Breast epithelium (tissue), 4 donors: ENCODE results near the gene FHOD3. TPM values are rescaled to one million over a fixed set of nuclear protein-coding genes. Genes with fewer than 3 reads are reported as not detected.
"Not testable (repeated sequence)": the region's sequence is repeated elsewhere in the genome, so short reads cannot be mapped to it uniquely, and the experiment has no call there.

Source experiments
- DNase-seq, 2 donors: peaks; one replicate each; pipeline ENCODE4 v3.0.0-alpha.2; 2019; ENCODE audit warnings: low spot score in 2 of 2
- H3K27ac ChIP-seq, 2 donors: fragments of 200-600 bp; sonication (generic) in 1 of 2; one replicate each; pipeline ENCODE4 v1.5.1; 2016 to 2019; ENCODE audit warnings: mild to moderate bottlenecking in 1 of 2
- H3K27me3 ChIP-seq, 2 donors: fragments of 200-600 bp; sonication (generic) in 1 of 2; one replicate each; pipeline versions ENCODE4 v1.5.1 to v1.6.0; 2017 to 2019; ENCODE audit warnings: control low read depth in 1 of 2, mild to moderate bottlenecking in 1 of 2
- H3K36me3 ChIP-seq: fragments of 200-600 bp; one replicate; pipeline ENCODE4 v1.5.1; 2019
- H3K4me1 ChIP-seq, 2 donors: fragments of 200-600 bp; sonication (generic); one replicate each; pipeline ENCODE4 v1.5.1; 2016 to 2019; ENCODE audit warnings: control low read depth in 1 of 2
- H3K4me3 ChIP-seq, 3 donors: fragments of 200-600 bp; sonication (generic); 1 replicate in 2 of 3; 2 replicates in 1 of 3; pipeline ENCODE4 v1.5.1; 2016 to 2019; ENCODE audit warnings: mild to moderate bottlenecking in 3 of 3, moderate library complexity in 2 of 3
- H3K9me3 ChIP-seq, 2 donors: fragments of 200-600 bp; sonication (generic) in 1 of 2; one replicate each; pipeline ENCODE4 v1.5.1; 2016 to 2019; ENCODE audit warnings: control low read depth in 1 of 2
- CTCF ChIP-seq, 3 donors: fragments of 450-650 bp; IDR thresholded peaks; one replicate each; pipeline ENCODE4 v1.5.1; 2016 to 2017; ENCODE audit warnings: antibody characterized with exemption in 3 of 3, mild to moderate bottlenecking in 3 of 3, moderate library complexity in 3 of 3
- POLR2A ChIP-seq: fragments of 450-650 bp; IDR thresholded peaks from one replicate; pipeline ENCODE4 v1.6.1; 2016; ENCODE audit warnings: antibody characterized with exemption, mild to moderate bottlenecking, moderate library complexity
- POLR2AphosphoS5 ChIP-seq, 3 donors: sonication (generic); formaldehyde crosslinking; IDR thresholded peaks; one replicate each; pipeline ENCODE4 v1.6.1; 2017; ENCODE audit warnings: antibody characterized with exemption in 3 of 3
- intact Hi-C: fragments of 100-400 bp; cut with DNase I; formaldehyde crosslinking; loops from one replicate; pipeline ENCODE4 v1.15.1; 2023; ENCODE audit warnings: low total_unique reads
- total RNA-seq, 3 donors: library from RNA; depleted of rRNA; stranded (reverse); fragments of >200 nt; gene quantifications; one replicate each; pipeline ENCODE4 v1.1.0, GENCODE V29; 2016

The FHOD3 gene
- total RNA-seq, 3 donors from 2014 or later: 1.9 to 13.1 (median 13.0) TPM

DNA sequence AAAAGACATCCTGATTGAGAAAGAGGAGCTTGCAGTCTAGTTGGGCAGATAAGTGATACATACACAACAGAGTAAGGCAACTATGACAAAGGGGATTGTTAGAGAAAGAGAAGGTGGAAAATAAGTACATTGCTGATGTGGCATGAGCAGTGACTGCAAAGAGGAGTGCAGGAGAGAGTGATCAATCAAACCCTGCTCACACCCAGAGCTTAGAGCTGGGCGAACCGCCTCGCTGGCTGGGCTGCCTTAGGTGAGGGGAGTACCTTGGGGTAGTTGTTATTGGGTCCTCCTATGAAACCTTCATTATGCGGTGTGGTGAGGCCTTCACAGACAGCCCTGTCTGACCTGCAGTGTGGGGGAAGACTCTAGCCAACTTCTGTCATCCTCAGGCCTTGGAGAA, 161.7 kb downstream of the FHOD3 start:
- DNase-seq: no peak
- H3K27ac ChIP-seq: no peak overlapping the region
- no peaks in the 10 kb centered on the region for H3K9me3 ChIP-seq
- H3K4me3 ChIP-seq: no peak overlapping the region
- TF ChIP-seq CTCF (IDR thresholded peaks at IDR 0.05) (no peak), POLR2AphosphoS5 (IDR thresholded peaks at IDR 0.05) (no peak), POLR2A (no peak)
- no peaks in the 10 kb centered on the region for H3K36me3 ChIP-seq
- H3K27me3 ChIP-seq: no peaks in the 10 kb centered on the region
- H3K4me1 ChIP-seq: no peaks in the 10 kb centered on the region
- intact Hi-C loops: no loop called here

- H3K27ac ChIP-seq: no peak overlapping the region
- intact Hi-C loops: no loop called here
- DNase-seq: no peak
- no peaks in the 10 kb centered on the region for H3K36me3 ChIP-seq
- H3K4me1 ChIP-seq: no peaks in the 10 kb centered on the region
- TF ChIP-seq POLR2A: no peak
- TF ChIP-seq CTCF (IDR thresholded peaks at IDR 0.05): no peak
- TF ChIP-seq POLR2AphosphoS5 (IDR thresholded peaks at IDR 0.05): no peak
- no peak overlapping the region for H3K4me3 ChIP-seq
- H3K9me3 ChIP-seq: no peaks in the 10 kb centered on the region
- no peaks in the 10 kb centered on the region for H3K27me3 ChIP-seq
Measured at GRCh38 chr18:36459786-36460185, 162.3 kb downstream of the FHOD3 start.

DNA sequence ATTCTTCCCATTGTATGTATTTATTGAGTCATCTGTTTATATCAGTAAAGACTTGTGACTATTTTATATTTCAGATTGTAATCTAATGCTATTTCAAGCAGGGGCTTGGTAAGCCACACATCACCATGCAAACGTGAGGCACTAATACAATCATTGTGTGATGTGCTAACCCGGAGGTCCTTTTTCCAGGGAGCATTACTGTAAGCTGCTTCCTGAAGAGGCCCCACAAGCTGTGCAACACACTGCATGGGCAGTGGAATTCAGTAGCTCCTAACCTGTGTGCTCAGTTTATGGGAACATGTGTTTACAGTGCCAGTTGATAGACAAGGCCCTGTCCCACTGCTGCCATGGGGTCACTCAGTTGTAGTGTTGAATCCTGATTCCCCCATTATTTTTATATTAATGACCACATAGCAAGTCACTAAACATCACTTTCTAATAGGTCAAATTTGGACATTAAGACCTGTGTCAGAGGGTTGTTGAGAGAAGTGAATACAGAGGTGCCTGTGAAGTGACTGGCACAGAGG, 162.9 kb downstream of the FHOD3 start:
- no peak for TF ChIP-seq POLR2A
- no peak for TF ChIP-seq CTCF (IDR thresholded peaks at IDR 0.05)
- TF ChIP-seq POLR2AphosphoS5 (IDR thresholded peaks at IDR 0.05): no peak
- Histone ChIP-seq H3K4me3 (no peak overlapping the region), H3K27ac (no peak overlapping the region), H3K4me1 (no peaks in the 10 kb centered on the region), H3K27me3 (no peaks in the 10 kb centered on the region), H3K36me3 (no peaks in the 10 kb centered on the region), H3K9me3 (no peaks in the 10 kb centered on the region)
- no peak for DNase-seq
- intact Hi-C loops: no loop called here

- no peaks in the 10 kb centered on the region for H3K36me3 ChIP-seq
- H3K27me3 ChIP-seq: no peaks in the 10 kb centered on the region
- DNase-seq: no peak
- no peak for TF ChIP-seq POLR2A
- no peak for TF ChIP-seq POLR2AphosphoS5 (IDR thresholded peaks at IDR 0.05)
- no peak for TF ChIP-seq CTCF (IDR thresholded peaks at IDR 0.05)
- H3K4me1 ChIP-seq: no peaks in the 10 kb centered on the region
- H3K27ac ChIP-seq: no peak overlapping the region
- no peaks in the 10 kb centered on the region for H3K9me3 ChIP-seq
- intact Hi-C loops: no loop called here
- no peak overlapping the region for H3K4me3 ChIP-seq
Measured at GRCh38 chr18:36460854-36461253, 163.3 kb downstream of the FHOD3 start.

- H3K27ac ChIP-seq: no peak overlapping the region
- no peaks in the 10 kb centered on the region for H3K4me1 ChIP-seq
- H3K4me3 ChIP-seq: no peak overlapping the region
- H3K9me3 ChIP-seq: no peaks in the 10 kb centered on the region
- DNase-seq: no peak
- H3K36me3 ChIP-seq: no peaks in the 10 kb centered on the region
- no peak for TF ChIP-seq POLR2AphosphoS5 (IDR thresholded peaks at IDR 0.05)
- no peak for TF ChIP-seq CTCF (IDR thresholded peaks at IDR 0.05)
- TF ChIP-seq POLR2A: no peak
- intact Hi-C loops: no loop called here
- H3K27me3 ChIP-seq: no peaks in the 10 kb centered on the region
Measured at GRCh38 chr18:36461551-36461987, 164.1 kb downstream of the FHOD3 start.

DNA sequence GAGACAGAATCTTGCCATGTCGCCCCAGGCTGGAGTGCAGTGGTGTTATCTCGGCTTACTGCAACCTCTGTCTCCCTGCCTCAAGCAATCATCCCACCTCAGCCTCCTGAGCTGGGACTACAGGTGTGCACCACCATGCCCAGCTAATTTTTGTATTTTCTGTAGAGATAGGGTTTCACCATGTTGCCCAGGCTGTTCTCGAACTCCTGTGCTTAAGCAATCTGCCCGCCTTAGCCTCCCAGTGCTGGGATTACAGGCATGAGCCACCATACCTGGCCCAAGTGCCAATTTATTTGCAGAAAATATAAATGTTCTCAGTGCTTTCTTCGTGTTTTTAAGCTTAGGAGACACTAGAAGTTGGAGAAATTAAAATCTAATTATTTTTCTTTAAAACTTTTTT, 166.0 kb downstream of the FHOD3 start:
- H3K4me1 ChIP-seq, H3K27me3 ChIP-seq, H3K4me3 ChIP-seq, H3K27ac ChIP-seq, DNase-seq, intact Hi-C loops, H3K9me3 ChIP-seq, H3K36me3 ChIP-seq: not testable (repeated sequence)
